Fibroblast of skin of scalp (primary cell): ENCODE results near the gene SIGLEC10.
A peak's percentile ranks its signal among the peaks of the same experiment; 100 is the strongest.

Source experiments
- DNase-seq: peaks from one replicate; pipeline ENCODE4 v3.0.0-alpha.2; 2013

Gene SIGLEC10

GRCh38 chr19:51394050-51394836 lies 23.2 kb downstream of the SIGLEC10 start:
- peak; percentile 99 for DNase-seq

- DNase-seq, result no peak
Measured at GRCh38 chr19:51392701-51393100, 24.7 kb downstream of the SIGLEC10 start.

GRCh38 chr19:51391073-51391611 lies 26.3 kb downstream of the SIGLEC10 start:
- no peak for DNase-seq

- no peak for DNase-seq
Measured at GRCh38 chr19:51389143-51389542, 28.3 kb downstream of the SIGLEC10 start.

- DNase-seq, result no peak
Measured at GRCh38 chr19:51387924-51388389, 29.5 kb downstream of the SIGLEC10 start, which contains the start of gene LIM2. TSS of gene LIM2 (minus strand) at chr19:51387974. CDS start at chr19:51387443, 531 bp downstream.

- no peak for DNase-seq
Measured at GRCh38 chr19:51386882-51387520, 30.4 kb downstream of the SIGLEC10 start.

GRCh38 chr19:51382004-51382403 lies 35.4 kb downstream of the SIGLEC10 start:
- DNase-seq, result no peak

- DNase-seq, result no peak
Measured at GRCh38 chr19:51380379-51380778, 37.1 kb downstream of the SIGLEC10 start.

- DNase-seq, result no peak
Measured at GRCh38 chr19:51377422-51377821, 40.0 kb downstream of the SIGLEC10 start.

GRCh38 chr19:51375504-51376221 lies 41.8 kb downstream of the SIGLEC10 start:
- DNase-seq, result no peak

- no peak for DNase-seq
Measured at GRCh38 chr19:51372649-51373504, 44.6 kb downstream of the SIGLEC10 start, which contains the start of gene NKG7. TSS of gene NKG7 (minus strand) at chr19:51372654. CDS start at chr19:51372535, 119 bp downstream.

- DNase-seq, result no peak
Measured at GRCh38 chr19:51372021-51372648, 45.3 kb downstream of the SIGLEC10 start.

GRCh38 chr19:51371186-51371690 lies 46.2 kb downstream of the SIGLEC10 start:
- DNase-seq, result no peak

- no peak for DNase-seq
Measured at GRCh38 chr19:51370230-51370629, 47.2 kb downstream of the SIGLEC10 start.

- no peak for DNase-seq
Measured at GRCh38 chr19:51368366-51369282, 48.8 kb downstream of the SIGLEC10 start, which contains the start of gene CLDND2. TSS of gene CLDND2 (minus strand) at chr19:51369003. CDS start at chr19:51368577, 426 bp downstream.

GRCh38 chr19:51367565-51368365 lies 49.7 kb downstream of the SIGLEC10 start:
- DNase-seq, result peak; percentile 99

GRCh38 chr19:51367255-51367564 lies 50.2 kb downstream of the SIGLEC10 start:
- DNase-seq, result no peak

GRCh38 chr19:51366389-51367254 lies 50.8 kb downstream of the SIGLEC10 start:
- peak; percentile 98 for DNase-seq
